K562 (cell line): ENCODE results near the gene LY6G5B. TPM values are rescaled to one million over a fixed set of nuclear protein-coding genes. Genes with fewer than 3 reads are reported as not detected.
A peak's percentile ranks its signal among the peaks of the same experiment; 100 is the strongest.

Source experiments
- AFF4 ChIP-seq: sonication (generic); formaldehyde crosslinking; IDR thresholded peaks from 2 replicates; pipeline ENCODE4 v1.8.0; 2023; ENCODE audit warnings: mild to moderate bottlenecking, missing genetic modification reagents
- BRF2 ChIP-seq: IDR thresholded peaks from 3 replicates; pipeline ENCODE4 v1.6.1; 2011; ENCODE audit warnings: borderline replicate concordance, mild to moderate bottlenecking; ENCODE audit not compliant: insufficient read length, insufficient read depth
- CBX5 ChIP-seq: IDR thresholded peaks from 2 replicates; pipeline ENCODE4 v1.6.1; 2014; ENCODE audit warnings: low read depth, borderline replicate concordance
- DPF2 ChIP-seq: fragments of 450-650 bp; IDR thresholded peaks from 2 replicates; pipeline ENCODE4 v1.6.1; 2016
- IFI16 ChIP-seq: fragments of 250-450 bp; sonication (Bioruptor Pico); IDR thresholded peaks from 2 replicates; pipeline ENCODE4 v2.1.2; 2022; ENCODE audit warnings: mild to moderate bottlenecking, inconsistent platforms
- RAD21 ChIP-seq, 2 experiments: fragments of 250-450 bp in 1 of 2; fragments of 450-650 bp in 1 of 2; sonication (Bioruptor Pico) in 1 of 2; formaldehyde crosslinking in 1 of 2; IDR thresholded peaks in 1 of 2; conservative IDR thresholded peaks in 1 of 2; 2 replicates each; pipeline versions ENCODE4 v1.4.0 to v1.8.0; 2020 to 2022; ENCODE audit warnings: mild to moderate bottlenecking in 2 of 2, moderate library complexity in 1 of 2
- RAD51 ChIP-seq: fragments of 450-650 bp; IDR thresholded peaks from 2 replicates; pipeline ENCODE4 v1.7.1; 2016; ENCODE audit warnings: low read depth, mild to moderate bottlenecking, borderline replicate concordance
- SOX6 ChIP-seq: fragments of 450-650 bp; IDR thresholded peaks from 2 replicates; pipeline ENCODE4 v1.6.1; 2014; ENCODE audit warnings: mild to moderate bottlenecking
- SRSF3 ChIP-seq: fragments of 200-400 bp; formaldehyde crosslinking; IDR thresholded peaks from 2 replicates; pipeline ENCODE4 v1.6.1; 2016; ENCODE audit warnings: mild to moderate bottlenecking, low read length, moderate library complexity; ENCODE audit not compliant: insufficient read depth
- TBP ChIP-seq: optimal IDR thresholded peaks from 2 replicates; pipeline ENCODE3; 2011; ENCODE audit warnings: low read depth, low read length, improper control_type of control experiment
- TRIM25 ChIP-seq: fragments of 450-650 bp; IDR thresholded peaks from 2 replicates; pipeline ENCODE4 v1.7.0; 2016; ENCODE audit warnings: borderline replicate concordance
- ZNF277 ChIP-seq: fragments of 250-450 bp; sonication (Bioruptor Pico); IDR thresholded peaks from 2 replicates; pipeline ENCODE4 v1.8.0; 2022; ENCODE audit warnings: inconsistent platforms, mild to moderate bottlenecking, moderate library complexity, borderline replicate concordance
- ZNF75A ChIP-seq: fragments of 450-650 bp; formaldehyde crosslinking; IDR thresholded peaks from 2 replicates; pipeline ENCODE4 v1.4.0; 2020; ENCODE audit warnings: mild to moderate bottlenecking
- polyA plus RNA-seq, 8 experiments: library from polyadenylated mRNA; depleted of rRNA in 4 of 8; stranded (reverse) in 5 of 8; unstranded in 3 of 8; fragments of >200 nt; fragmentation: Nextera tagmentation in 2 of 8; fragmentation: Illumina TruSeq in 1 of 8; extraction: Ambion mirVana in 2 of 8; extraction: Trizol in 1 of 8; gene quantifications; 2 replicates each; pipeline versions ENCODE4 v1.2.1 to v1.2.3, GENCODE V29; 2011 to 2014; ENCODE audit warnings: inconsistent platforms in 1 of 8, missing spikeins in 1 of 8
- total RNA-seq, 7 experiments: library from RNA; depleted of rRNA in 6 of 7; stranded (reverse); fragments of >200 nt in 6 of 7; fragmentation: Illumina TruSeq in 2 of 7; extraction: Trizol in 2 of 7; gene quantifications; 2 replicates each; pipeline versions ENCODE4 v1.2.1 to v1.2.3, GENCODE V29; 2011 to 2021; ENCODE audit warnings: low replicate concordance in 1 of 7

LY6G5B gene
- total and polyA plus RNA-seq, 9 of the 15 experiments (the other 6 are each of a cell fraction or from before 2014, with no cell fraction given): 6.0 to 27.0 (median 7.5) TPM

- no peak for TF ChIP-seq ZNF277
- no peak for TF ChIP-seq SRSF3
- TF ChIP-seq SOX6: no peak
- no peak for TF ChIP-seq IFI16
- 0 out of 2 replicates have a peak, but pooled peaks have one; percentile 28 for TF ChIP-seq TRIM25
- TF ChIP-seq RAD51: no peak
- no peak for TF ChIP-seq DPF2
- TF ChIP-seq RAD21 (CRISPR knock-in tag; conservative IDR thresholded peaks at IDR 0.05 in 1 of 2, IDR thresholded peaks at IDR 0.05 in 1 of 2): no peak
- TF ChIP-seq CBX5: 0 out of 2 replicates have a peak, but pooled peaks have one; percentile 10
- no peak for TF ChIP-seq ZNF75A (CRISPR knock-in tag)
- TF ChIP-seq AFF4 (CRISPR knock-in tag): no peak; the same call in 1 of the 2 replicates
- TF ChIP-seq TBP: no peak
- TF ChIP-seq BRF2: no peak
Measured at GRCh38 chr6:31681135-31681671, 11.4 kb downstream of the LY6G5B start (continued).
